ENCODE results near the gene SFXN4.
"Not testable (repeated sequence)": the region's sequence is repeated elsewhere in the genome, so short reads cannot be mapped to it uniquely, and the experiment has no call there.

Gene SFXN4

GRCh38 chr10:119190954-119191785 is 25.7 kb upstream of the SFXN4 start:
- DNase-seq (ENCODE audit: low read depth in 3 of 3): no peak

- no peak for DNase-seq (ENCODE audit: low read depth in 3 of 3)
Measured at GRCh38 chr10:119190353-119190752, 24.8 kb upstream of the SFXN4 start.

- no peak for DNase-seq (ENCODE audit: low read depth in 3 of 3)
Measured at GRCh38 chr10:119189811-119190282, 24.3 kb upstream of the SFXN4 start.

- DNase-seq (ENCODE audit: low read depth in 3 of 3): no peak
Measured at GRCh38 chr10:119183664-119184412, 18.3 kb upstream of the SFXN4 start.

- not testable (repeated sequence) for DNase-seq (ENCODE audit: low read depth in 3 of 3)
Measured at GRCh38 chr10:119180850-119181400, 15.4 kb upstream of the SFXN4 start.

GRCh38 chr10:119178372-119179119 is 13.0 kb upstream of the SFXN4 start, which contains the start of gene PRDX3:
Gene PRDX3, minus strand, starts transcription at chr10:119178812. Its CDS starts 22 bp downstream, at chr10:119178790.
- DNase-seq (ENCODE audit: low read depth in 3 of 3): peak; percentile 86 to 97 (median 89)

- DNase-seq (ENCODE audit: low read depth in 3 of 3): no peak
Measured at GRCh38 chr10:119177708-119178371, 12.3 kb upstream of the SFXN4 start.

- no peak for DNase-seq (ENCODE audit: low read depth in 3 of 3)
Measured at GRCh38 chr10:119176166-119176565, 10.7 kb upstream of the SFXN4 start.

GRCh38 chr10:119174109-119174508 is 8.6 kb upstream of the SFXN4 start:
- no peak for DNase-seq (ENCODE audit: low read depth in 3 of 3)

GRCh38 chr10:119167041-119167440 is 1.5 kb upstream of the SFXN4 start:
- DNase-seq (ENCODE audit: low read depth in 3 of 3): no peak

- no peak for DNase-seq (ENCODE audit: low read depth in 3 of 3)
Measured at GRCh38 chr10:119166564-119166963, 1.1 kb upstream of the SFXN4 start.

- no peak for DNase-seq (ENCODE audit: low read depth in 3 of 3)
Measured at GRCh38 chr10:119166118-119166500, 595 bp upstream of the SFXN4 start.

- DNase-seq (ENCODE audit: low read depth in 3 of 3): no peak
Measured at GRCh38 chr10:119162452-119163092, 2.9 kb downstream of the SFXN4 start.

GRCh38 chr10:119161680-119162451 is 3.6 kb downstream of the SFXN4 start:
- no peak for DNase-seq (ENCODE audit: low read depth in 3 of 3)

- no peak for DNase-seq (ENCODE audit: low read depth in 3 of 3)
Measured at GRCh38 chr10:119159332-119159731, 6.2 kb downstream of the SFXN4 start.

- no peak for DNase-seq (ENCODE audit: low read depth in 3 of 3)
Measured at GRCh38 chr10:119153661-119154060, 11.9 kb downstream of the SFXN4 start.

GRCh38 chr10:119153041-119153440 is 12.5 kb downstream of the SFXN4 start:
- DNase-seq (ENCODE audit: low read depth in 3 of 3): no peak

GRCh38 chr10:119151601-119152000 is 13.9 kb downstream of the SFXN4 start:
- not testable (repeated sequence) for DNase-seq (ENCODE audit: low read depth in 3 of 3)

GRCh38 chr10:119149729-119150128 is 15.8 kb downstream of the SFXN4 start:
- DNase-seq (ENCODE audit: low read depth in 3 of 3): no peak

- no peak for DNase-seq (ENCODE audit: low read depth in 3 of 3)
Measured at GRCh38 chr10:119149157-119149556, 16.4 kb downstream of the SFXN4 start.

Measured in stimulated activated CD4-positive, alpha-beta T cell treated with anti-CD3 and anti-CD28 coated beads, TNF-alpha, amount 100 ng/mL, for 48 hours (primary cell).